Neural crest cell (in vitro differentiated cells): ENCODE measurements around the gene RASAL1. TPM values are rescaled to one million over a fixed set of nuclear protein-coding genes. Genes with fewer than 3 reads are reported as not detected.
"Not testable (repeated sequence)": the region's sequence is repeated elsewhere in the genome, so short reads cannot be mapped to it uniquely, and the experiment has no call there.

Experiments used
- DNase-seq: peaks from one replicate; pipeline ENCODE4 v3.0.0; 2021; ENCODE audit warnings: low read depth, mixed read lengths, low spot score
- H3K27ac Mint-ChIP-seq: one replicate; pipeline ENCODE4 v1.8.0; 2021; ENCODE audit warnings: mild to moderate bottlenecking, mixed read lengths; ENCODE audit not compliant: unreplicated experiment
- H3K27me3 Mint-ChIP-seq: 2 replicates; pipeline ENCODE4 v1.8.0; 2021; ENCODE audit warnings: low read depth, mild to moderate bottlenecking, mixed read lengths
- H3K36me3 Mint-ChIP-seq: 2 replicates; pipeline ENCODE4 v1.8.0; 2021; ENCODE audit warnings: low read depth, mild to moderate bottlenecking, mixed read lengths
- H3K4me1 Mint-ChIP-seq: 2 replicates; pipeline ENCODE4 v1.8.0; 2021; ENCODE audit warnings: mixed read lengths
- H3K4me3 Mint-ChIP-seq: one replicate; pipeline ENCODE4 v1.8.0; 2021; ENCODE audit warnings: mild to moderate bottlenecking, mixed read lengths
- H3K9me3 Mint-ChIP-seq: 2 replicates; pipeline ENCODE4 v1.8.0; 2021; ENCODE audit warnings: mixed read lengths
- total RNA-seq: library from RNA; stranded (reverse); gene quantifications from 2 replicates; pipeline ENCODE4 v1.2.1, GENCODE V29; 2021
- TF ChIP-seq, protein P1 (sequence below): fragments of 200-600 bp; sonication (generic); conservative IDR thresholded peaks from 2 replicates; pipeline ENCODE4 v1.5.0; 2021; ENCODE audit warnings: antibody characterized with exemption, mild to moderate bottlenecking

Gene RASAL1
- total RNA-seq, 1 donor from 2014 or later: not detected

GRCh38 chr12:113127791-113128199 is 7.8 kb downstream of the RASAL1 start:
- DNase-seq: no peak
- H3K27me3 Mint-ChIP-seq: peaks cover 45% of the 10 kb centered on the region
- TF ChIP-seq, protein P1, sequence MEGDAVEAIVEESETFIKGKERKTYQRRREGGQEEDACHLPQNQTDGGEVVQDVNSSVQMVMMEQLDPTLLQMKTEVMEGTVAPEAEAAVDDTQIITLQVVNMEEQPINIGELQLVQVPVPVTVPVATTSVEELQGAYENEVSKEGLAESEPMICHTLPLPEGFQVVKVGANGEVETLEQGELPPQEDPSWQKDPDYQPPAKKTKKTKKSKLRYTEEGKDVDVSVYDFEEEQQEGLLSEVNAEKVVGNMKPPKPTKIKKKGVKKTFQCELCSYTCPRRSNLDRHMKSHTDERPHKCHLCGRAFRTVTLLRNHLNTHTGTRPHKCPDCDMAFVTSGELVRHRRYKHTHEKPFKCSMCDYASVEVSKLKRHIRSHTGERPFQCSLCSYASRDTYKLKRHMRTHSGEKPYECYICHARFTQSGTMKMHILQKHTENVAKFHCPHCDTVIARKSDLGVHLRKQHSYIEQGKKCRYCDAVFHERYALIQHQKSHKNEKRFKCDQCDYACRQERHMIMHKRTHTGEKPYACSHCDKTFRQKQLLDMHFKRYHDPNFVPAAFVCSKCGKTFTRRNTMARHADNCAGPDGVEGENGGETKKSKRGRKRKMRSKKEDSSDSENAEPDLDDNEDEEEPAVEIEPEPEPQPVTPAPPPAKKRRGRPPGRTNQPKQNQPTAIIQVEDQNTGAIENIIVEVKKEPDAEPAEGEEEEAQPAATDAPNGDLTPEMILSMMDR: no peak
- no peak overlapping the region for H3K4me3 Mint-ChIP-seq
- no peaks in the 10 kb centered on the region for H3K4me1 Mint-ChIP-seq
- no peaks in the 10 kb centered on the region for H3K36me3 Mint-ChIP-seq
- H3K27ac Mint-ChIP-seq: no peak overlapping the region
- peaks cover 6% of the 10 kb centered on the region for H3K9me3 Mint-ChIP-seq

- TF ChIP-seq, protein P1: no peak
- Mint-ChIP-seq H3K9me3 (peaks cover 8% of the 10 kb centered on the region), H3K4me1 (peaks cover 6% of the 10 kb centered on the region), H3K27ac (peak overlapping the region; percentile 81), H3K27me3 (peaks cover 21% of the 10 kb centered on the region), H3K4me3 (no peak overlapping the region), H3K36me3 (no peaks in the 10 kb centered on the region)
- DNase-seq: no peak
These were observed 14.7 kb downstream of the RASAL1 start for GRCh38 chr12:113120670-113121370.

GRCh38 chr12:113119980-113120669 is 15.4 kb downstream of the RASAL1 start:
- Mint-ChIP-seq H3K4me1 (peaks cover 6% of the 10 kb centered on the region), H3K27me3 (peaks cover 21% of the 10 kb centered on the region), H3K9me3 (peaks cover 8% of the 10 kb centered on the region), H3K4me3 (no peak overlapping the region), H3K27ac (peak overlapping the region; percentile 81), H3K36me3 (no peaks in the 10 kb centered on the region)
- TF ChIP-seq, protein P1: no peak
- peak; percentile 24 for DNase-seq

- TF ChIP-seq, protein P1: no peak
- H3K27me3 Mint-ChIP-seq: peaks cover 18% of the 10 kb centered on the region
- no peak for DNase-seq
- peaks cover 5% of the 10 kb centered on the region for H3K9me3 Mint-ChIP-seq
- no peak overlapping the region for H3K4me3 Mint-ChIP-seq
- peaks cover 6% of the 10 kb centered on the region for H3K4me1 Mint-ChIP-seq
- H3K36me3 Mint-ChIP-seq: no peaks in the 10 kb centered on the region
- no peak overlapping the region for H3K27ac Mint-ChIP-seq
These were observed 17.4 kb downstream of the RASAL1 start for GRCh38 chr12:113118142-113118541.

DNA sequence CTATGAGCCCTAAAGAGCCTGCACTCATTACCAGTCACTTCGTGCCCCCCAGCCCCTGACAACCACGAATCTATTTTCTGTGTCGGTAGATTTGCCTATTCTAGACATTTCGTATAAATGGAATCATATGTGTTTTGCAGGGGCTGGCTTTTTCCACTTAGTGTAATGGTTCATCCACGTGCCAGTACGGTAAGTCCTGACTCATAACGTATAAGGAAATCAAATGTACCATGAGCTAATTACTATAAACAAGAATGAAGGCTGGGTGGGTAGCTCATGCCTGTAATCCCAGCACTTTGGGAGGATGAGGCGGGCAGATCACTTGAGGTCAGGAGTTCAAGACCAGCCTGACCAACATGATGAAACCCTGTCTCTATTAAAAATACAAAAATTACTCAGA is 17.9 kb downstream of the RASAL1 start:
- H3K36me3 Mint-ChIP-seq, H3K27ac Mint-ChIP-seq, H3K4me1 Mint-ChIP-seq, H3K4me3 Mint-ChIP-seq, DNase-seq, H3K9me3 Mint-ChIP-seq: not testable (repeated sequence)
- H3K27me3 Mint-ChIP-seq: peaks cover 14% of the 10 kb centered on the region

- peaks cover 6% of the 10 kb centered on the region for H3K4me1 Mint-ChIP-seq
- TF ChIP-seq, protein P1: no peak
- H3K4me3 Mint-ChIP-seq: no peak overlapping the region
- H3K36me3 Mint-ChIP-seq: no peaks in the 10 kb centered on the region
- H3K27me3 Mint-ChIP-seq: peaks cover 8% of the 10 kb centered on the region
- no peaks in the 10 kb centered on the region for H3K9me3 Mint-ChIP-seq
- no peak for DNase-seq
- no peak overlapping the region for H3K27ac Mint-ChIP-seq
These were observed 18.7 kb downstream of the RASAL1 start for GRCh38 chr12:113116875-113117274.
